SK-N-SH (cell line): ENCODE data around the gene THADA. TPM values are rescaled to one million over a fixed set of nuclear protein-coding genes. Genes with fewer than 3 reads are reported as not detected.

Experiments used
- CTCF ChIA-PET: fragments of 300-600, 350-600 bp; formaldehyde crosslinking; extraction: SDS; loops from one replicate; lab custom pipeline; 2021; lab: Yijun Ruan, JAX
- POLR2A ChIA-PET: fragments of 350-600 bp; sonication (Branson Sonifier 250); formaldehyde crosslinking; extraction: SDS; loops from one replicate; lab custom pipeline; 2020; ENCODE audit warnings: antibody characterized with exemption, inconsistent platforms; lab: Yijun Ruan, JAX
- DNase-seq: peaks from one replicate; pipeline ENCODE4 v3.0.0; 2012
- H2AFZ ChIP-seq: fragments of 200-600 bp; sonication (generic); 2 replicates; pipeline ENCODE4 v1.8.1; 2016; ENCODE audit warnings: antibody characterized with exemption, mild to moderate bottlenecking, low read depth
- H3F3A ChIP-seq: fragments of 200-600 bp; sonication (generic); replicated peaks from 2 replicates; pipeline ENCODE3; 2016; ENCODE audit warnings: antibody characterized with exemption, mild to moderate bottlenecking; ENCODE audit not compliant: insufficient read depth
- H3K27ac ChIP-seq, 2 experiments: fragments of 200-500 bp in 1 of 2; fragments of 200-600 bp in 1 of 2; sonication (Bioruptor generic) in 1 of 2; sonication (generic), shearing (Covaris generic) in 1 of 2; 2 replicates each; pipeline versions ENCODE4 v1.5.1 to v1.6.1; 2014 to 2016; ENCODE audit warnings: low read depth in 2 of 2, inconsistent platforms in 1 of 2, low read length in 1 of 2, mild to moderate bottlenecking in 1 of 2, mixed read lengths in 1 of 2
- H3K27me3 ChIP-seq: fragments of 200-600 bp; sonication (generic), shearing (Covaris generic); 2 replicates; pipeline ENCODE4 v1.6.1; 2016; ENCODE audit warnings: mixed run types; ENCODE audit not compliant: insufficient read depth
- H3K36me3 ChIP-seq, 2 experiments: fragments of 200-500 bp in 1 of 2; fragments of 200-600 bp in 1 of 2; sonication (Bioruptor generic) in 1 of 2; sonication (generic) in 1 of 2; replicated peaks in 1 of 2; 2 replicates each; pipeline versions ENCODE3 to v1.5.1; 2014 to 2016; ENCODE audit warnings: low read length in 1 of 2, mild to moderate bottlenecking in 1 of 2; ENCODE audit not compliant: insufficient read depth in 2 of 2, control insufficient read depth in 1 of 2
- H3K4me1 ChIP-seq, 2 experiments: fragments of 200-500 bp in 1 of 2; fragments of 200-600 bp in 1 of 2; sonication (Bioruptor generic) in 1 of 2; sonication (generic), shearing (Covaris generic) in 1 of 2; 2 replicates each; pipeline versions ENCODE4 v1.5.1 to v1.6.1; 2014 to 2016; ENCODE audit warnings: low read depth in 1 of 2, low read length in 1 of 2, mixed run types in 1 of 2; ENCODE audit not compliant: insufficient read depth in 2 of 2, control insufficient read depth in 1 of 2
- H3K4me2 ChIP-seq: fragments of 200-600 bp; sonication (generic), shearing (Covaris generic); 2 replicates; pipeline ENCODE4 v1.6.1; 2017; ENCODE audit warnings: mixed run types
- H3K4me3 ChIP-seq, 2 experiments: fragments of 200-500 bp in 1 of 2; fragments of 200-600 bp in 1 of 2; sonication (Bioruptor generic) in 1 of 2; sonication (generic), shearing (Covaris generic) in 1 of 2; 2 replicates each; pipeline versions ENCODE4 v1.5.1 to v1.8.1; 2014 to 2016; ENCODE audit warnings: low read depth in 2 of 2, inconsistent platforms in 1 of 2, low read length in 1 of 2, mild to moderate bottlenecking in 1 of 2, mixed read lengths in 1 of 2, moderate library complexity in 1 of 2
- H3K79me2 ChIP-seq: fragments of 200-600 bp; sonication (generic); 2 replicates; pipeline ENCODE4 v1.8.1; 2017; ENCODE audit warnings: mild to moderate bottlenecking; ENCODE audit not compliant: insufficient read depth
- H3K9ac ChIP-seq: fragments of 200-600 bp; sonication (generic); 2 replicates; pipeline ENCODE4 v1.6.1; 2017; ENCODE audit warnings: mixed run types
- H3K9me2 ChIP-seq: fragments of 200-600 bp; sonication (generic); 2 replicates; pipeline ENCODE4 v1.6.1; 2017; ENCODE audit warnings: mixed run types
- H3K9me3 ChIP-seq: fragments of 200-600 bp; sonication (generic); 2 replicates; pipeline ENCODE4 v1.6.1; 2017; ENCODE audit warnings: mixed run types, mild to moderate bottlenecking, moderate library complexity
- H4K20me1 ChIP-seq: fragments of 200-600 bp; sonication (generic); 2 replicates; pipeline ENCODE4 v1.6.1; 2017; ENCODE audit warnings: mild to moderate bottlenecking, mixed run types; ENCODE audit not compliant: insufficient read depth
- ELF1 ChIP-seq: IDR thresholded peaks from 2 replicates; pipeline ENCODE4 v1.4.0; 2012
- JUND ChIP-seq: IDR thresholded peaks from 2 replicates; pipeline ENCODE4 v1.4.0; 2012
- MEF2A ChIP-seq: IDR thresholded peaks from 2 replicates; pipeline ENCODE4 v1.4.0; 2012; ENCODE audit warnings: low read depth, borderline replicate concordance
- MXI1 ChIP-seq: IDR thresholded peaks from 2 replicates; pipeline ENCODE4 v1.6.1; 2012; ENCODE audit warnings: mild to moderate bottlenecking, low read depth, low read length, improper control_type of control experiment
- RAD21 ChIP-seq: IDR thresholded peaks from 2 replicates; pipeline ENCODE4 v1.6.1; 2012; ENCODE audit warnings: mild to moderate bottlenecking, low read length
- REST ChIP-seq: IDR thresholded peaks from 2 replicates; pipeline ENCODE4 v1.6.1; 2012; ENCODE audit warnings: mild to moderate bottlenecking, low read depth, low read length, moderate library complexity
- RXRA ChIP-seq: IDR thresholded peaks from 2 replicates; pipeline ENCODE4 v1.4.0; 2012; ENCODE audit warnings: low read depth, mild to moderate bottlenecking, borderline replicate concordance
- SIN3A ChIP-seq: IDR thresholded peaks from 2 replicates; pipeline ENCODE4 v1.6.1; 2012; ENCODE audit warnings: low read depth, mild to moderate bottlenecking, low read length, moderate library complexity, borderline replicate concordance
- WGBS: methylation state at CpG from one replicate; pipeline ENCODE4 v1.1.6; 2017; ENCODE audit warnings: low lambda C conversion rate; 5-methylcytosine and 5-hydroxymethylcytosine counted together
- polyA plus RNA-seq, 3 experiments: library from polyadenylated mRNA; depleted of rRNA; stranded (reverse); fragments of >200 nt; gene quantifications; 2 replicates each; pipeline ENCODE4 v1.2.3, GENCODE V29; 2012
- TF ChIP-seq, protein P1 (sequence below): fragments of 200-600 bp; sonication (generic); IDR thresholded peaks from 2 replicates; pipeline ENCODE4 v1.6.1; 2017; ENCODE audit warnings: antibody characterized with exemption, mild to moderate bottlenecking, moderate library complexity
- TF ChIP-seq, protein P2 (sequence below): IDR thresholded peaks from 2 replicates; pipeline ENCODE4; 2012

Gene THADA
- polyA plus RNA-seq, 1 of the 3 experiments (the other 2 are of a cell fraction), result 25.6 TPM

GRCh38 chr2:43430489-43430888, 165.3 kb downstream of the THADA start (continued):
- TF ChIP-seq REST (no peak), ELF1 (no peak), RAD21 (no peak), RXRA (no peak), MEF2A (no peak), JUND (no peak)
- TF ChIP-seq, protein P1, sequence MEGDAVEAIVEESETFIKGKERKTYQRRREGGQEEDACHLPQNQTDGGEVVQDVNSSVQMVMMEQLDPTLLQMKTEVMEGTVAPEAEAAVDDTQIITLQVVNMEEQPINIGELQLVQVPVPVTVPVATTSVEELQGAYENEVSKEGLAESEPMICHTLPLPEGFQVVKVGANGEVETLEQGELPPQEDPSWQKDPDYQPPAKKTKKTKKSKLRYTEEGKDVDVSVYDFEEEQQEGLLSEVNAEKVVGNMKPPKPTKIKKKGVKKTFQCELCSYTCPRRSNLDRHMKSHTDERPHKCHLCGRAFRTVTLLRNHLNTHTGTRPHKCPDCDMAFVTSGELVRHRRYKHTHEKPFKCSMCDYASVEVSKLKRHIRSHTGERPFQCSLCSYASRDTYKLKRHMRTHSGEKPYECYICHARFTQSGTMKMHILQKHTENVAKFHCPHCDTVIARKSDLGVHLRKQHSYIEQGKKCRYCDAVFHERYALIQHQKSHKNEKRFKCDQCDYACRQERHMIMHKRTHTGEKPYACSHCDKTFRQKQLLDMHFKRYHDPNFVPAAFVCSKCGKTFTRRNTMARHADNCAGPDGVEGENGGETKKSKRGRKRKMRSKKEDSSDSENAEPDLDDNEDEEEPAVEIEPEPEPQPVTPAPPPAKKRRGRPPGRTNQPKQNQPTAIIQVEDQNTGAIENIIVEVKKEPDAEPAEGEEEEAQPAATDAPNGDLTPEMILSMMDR, result no peak

- Histone ChIP-seq H3F3A (peaks cover 23% of the 10 kb centered on the region), H3K4me1 (peaks cover 20 to 28% of the 10 kb centered on the region in 2 experiments), H3K9me3 (no peaks in the 10 kb centered on the region), H3K27ac (no peak overlapping the region), H3K9me2 (no peaks in the 10 kb centered on the region), H3K9ac (no peak overlapping the region), H3K36me3 (peaks cover 0 to 4% of the 10 kb centered on the region in 2 experiments), H2AFZ (no peak overlapping the region), H3K27me3 (no peaks in the 10 kb centered on the region), H4K20me1 (no peaks in the 10 kb centered on the region), H3K4me2 (no peak overlapping the region), H3K79me2 (no peaks in the 10 kb centered on the region), H3K4me3 (no peak overlapping the region)
- 85% methylated on average over 3 of the region's 3 CpGs for WGBS
- TF ChIP-seq MXI1 (no peak), SIN3A (no peak)
- TF ChIP-seq, protein P2, sequence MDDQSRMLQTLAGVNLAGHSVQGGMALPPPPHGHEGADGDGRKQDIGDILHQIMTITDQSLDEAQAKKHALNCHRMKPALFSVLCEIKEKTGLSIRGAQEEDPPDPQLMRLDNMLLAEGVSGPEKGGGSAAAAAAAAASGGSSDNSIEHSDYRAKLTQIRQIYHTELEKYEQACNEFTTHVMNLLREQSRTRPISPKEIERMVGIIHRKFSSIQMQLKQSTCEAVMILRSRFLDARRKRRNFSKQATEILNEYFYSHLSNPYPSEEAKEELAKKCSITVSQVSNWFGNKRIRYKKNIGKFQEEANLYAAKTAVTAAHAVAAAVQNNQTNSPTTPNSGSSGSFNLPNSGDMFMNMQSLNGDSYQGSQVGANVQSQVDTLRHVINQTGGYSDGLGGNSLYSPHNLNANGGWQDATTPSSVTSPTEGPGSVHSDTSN, result no peak
- CTCF ChIA-PET, result interaction anchor here (0.8 to 1.5 kb wide), 3 partner anchors 15 to 205 kb away, joined by 3 read pairs; no protein-coding TSS in a partner anchor
- POLR2A ChIA-PET, result no interaction called here
- no peak for DNase-seq
Observed at GRCh38 chr2:43429369-43429768, 166.5 kb downstream of the THADA start.
